Upper lobe of left lung (tissue), 4 donors: ENCODE measurements around the gene TMF1.

Experiments
- CTCF ChIP-seq, 6 experiments: fragments of 450-650 bp in 4 of 6; fragments of 200-600 bp in 2 of 6; sonication (generic) in 2 of 6; IDR thresholded peaks; one replicate each; pipeline ENCODE4 v1.5.1; 2016 to 2019; ENCODE audit warnings: antibody characterized with exemption in 6 of 6
- EP300 ChIP-seq, 4 donors: sonication (generic); formaldehyde crosslinking; IDR thresholded peaks; one replicate each; pipeline ENCODE4 v1.5.1; 2017; ENCODE audit warnings: antibody characterized with exemption in 4 of 4, control low read depth in 2 of 4
- POLR2A ChIP-seq, 4 donors: fragments of 450-650 bp; IDR thresholded peaks; one replicate each; pipeline ENCODE4 v1.5.1; 2016 to 2017; ENCODE audit warnings: antibody characterized with exemption in 4 of 4, mild to moderate bottlenecking in 2 of 4
- POLR2AphosphoS5 ChIP-seq, 2 donors: sonication (generic); formaldehyde crosslinking; IDR thresholded peaks; one replicate each; pipeline ENCODE4 v1.5.1; 2017; ENCODE audit warnings: antibody characterized with exemption in 2 of 2

DNA sequence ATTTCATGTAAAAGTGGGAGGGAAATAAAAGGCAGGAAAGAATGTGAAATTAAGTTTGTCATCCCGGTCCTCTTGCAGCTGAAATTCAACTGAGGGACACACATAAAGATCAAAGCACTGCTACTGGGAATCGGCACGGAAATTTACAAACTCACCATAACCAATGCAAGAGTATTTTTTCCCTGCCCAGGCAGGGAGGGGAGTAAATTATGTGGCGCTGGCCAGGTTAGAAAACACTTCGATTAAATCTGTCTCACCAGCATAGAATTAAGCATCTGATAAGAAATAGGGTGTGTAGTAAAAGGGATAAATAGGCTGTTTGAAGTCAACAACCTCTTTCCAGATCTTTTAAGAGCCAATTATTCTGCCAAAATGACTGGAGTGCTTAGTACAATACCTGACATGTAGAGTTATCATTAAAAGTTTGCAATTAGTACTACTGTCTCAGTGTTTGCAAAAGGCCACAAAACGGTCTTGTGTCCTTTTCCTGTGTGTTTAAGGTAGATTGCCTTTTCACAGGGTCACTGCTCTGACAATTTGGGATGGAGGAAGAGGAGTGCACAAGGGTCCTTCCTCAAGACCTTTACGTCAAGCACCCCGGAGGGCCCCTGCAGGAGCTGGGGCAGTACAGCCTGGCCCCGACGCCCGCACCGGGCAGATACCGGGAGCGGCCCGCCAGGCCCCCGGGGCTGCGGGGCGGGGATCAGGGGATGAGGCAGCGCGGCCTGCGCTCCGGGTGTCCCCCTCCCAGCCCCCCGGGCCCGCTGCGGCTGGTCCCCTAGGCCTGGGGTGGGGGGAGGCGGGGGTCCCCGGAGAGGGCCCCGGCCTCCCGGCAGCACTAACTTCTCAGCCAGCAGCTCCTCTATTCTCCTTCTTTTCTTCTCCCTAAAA is 27.4 kb upstream of the TMF1 start:
- TF ChIP-seq CTCF (IDR thresholded peaks at IDR 0.05) (no peak), POLR2A (IDR thresholded peaks at IDR 0.05) (no peak), POLR2AphosphoS5 (IDR thresholded peaks at IDR 0.05) (no peak), EP300 (IDR thresholded peaks at IDR 0.05) (no peak)
